ENCODE data around the gene TTC27.

The TTC27 gene

GRCh38 chr2:32824070-32824809 is 196.4 kb downstream of the TTC27 start:
- intact Hi-C loops (cut with DNase I; ENCODE audit: low total_unique reads): no loop called here
- Histone ChIP-seq H3K9me3 (peaks cover 0 to 10% (median 3%) of the 10 kb centered on the region in 3 donors), H3K27ac (no peak overlapping the region), H3K4me1 (peaks cover 0 to 7% (median 0%) of the 10 kb centered on the region in 4 donors), H3K27me3 (no peaks in the 10 kb centered on the region), H3K4me3 (no peak overlapping the region), H3K36me3 (peaks cover 4 to 10% (median 5%) of the 10 kb centered on the region in 3 donors)
- no peak for DNase-seq
- no peak for TF ChIP-seq CTCF (IDR thresholded peaks at IDR 0.05)

GRCh38 chr2:32825291-32825712 is 197.5 kb downstream of the TTC27 start:
- peaks cover 0 to 7% (median 0%) of the 10 kb centered on the region in 4 donors for H3K4me1 ChIP-seq
- H3K9me3 ChIP-seq: peaks cover 0 to 19% (median 10%) of the 10 kb centered on the region in 3 donors
- peak in 1 of 2 donors; percentile 29 for DNase-seq
- intact Hi-C loops (cut with DNase I; ENCODE audit: low total_unique reads): no loop called here
- no peak overlapping the region for H3K27ac ChIP-seq
- H3K36me3 ChIP-seq: peaks cover 0 to 5% (median 0%) of the 10 kb centered on the region in 3 donors
- H3K4me3 ChIP-seq: no peak overlapping the region
- H3K27me3 ChIP-seq: no peaks in the 10 kb centered on the region
- TF ChIP-seq CTCF (IDR thresholded peaks at IDR 0.05): no peak

- H3K27me3 ChIP-seq: no peaks in the 10 kb centered on the region
- no peak overlapping the region for H3K4me3 ChIP-seq
- H3K9me3 ChIP-seq: peaks cover 0 to 23% (median 10%) of the 10 kb centered on the region in 3 donors
- no peaks in the 10 kb centered on the region for H3K36me3 ChIP-seq
- no peak overlapping the region for H3K27ac ChIP-seq
- DNase-seq: no peak
- TF ChIP-seq CTCF (IDR thresholded peaks at IDR 0.05): no peak
- H3K4me1 ChIP-seq: peaks cover 0 to under 1% (median 0%) of the 10 kb centered on the region in 4 donors
- intact Hi-C loops (cut with DNase I; ENCODE audit: low total_unique reads): no loop called here
Observed at GRCh38 chr2:32830196-32830595, 202.3 kb downstream of the TTC27 start.

- intact Hi-C loops (cut with DNase I; ENCODE audit: low total_unique reads): no loop called here
- Histone ChIP-seq H3K36me3 (no peaks in the 10 kb centered on the region), H3K4me3 (no peak overlapping the region)
Observed at GRCh38 chr2:32832821-32833220, 205.0 kb downstream of the TTC27 start.

GRCh38 chr2:32833709-32834108 is 205.9 kb downstream of the TTC27 start:
- Histone ChIP-seq H3K27me3 (no peaks in the 10 kb centered on the region), H3K4me3 (no peak overlapping the region), H3K9me3 (peaks cover 0 to 17% (median 10%) of the 10 kb centered on the region in 3 donors), H3K27ac (no peak overlapping the region), H3K4me1 (no peaks in the 10 kb centered on the region), H3K36me3 (no peaks in the 10 kb centered on the region)
- intact Hi-C loops (cut with DNase I; ENCODE audit: low total_unique reads): no loop called here
- TF ChIP-seq CTCF (IDR thresholded peaks at IDR 0.05): no peak
- DNase-seq: no peak

More at GRCh38 chr2:32832821-32833220, 205.0 kb downstream of the TTC27 start:
- Histone ChIP-seq H3K27ac (no peak overlapping the region), H3K27me3 (no peaks in the 10 kb centered on the region), H3K9me3 (peaks cover 0 to 23% (median 10%) of the 10 kb centered on the region in 3 donors), H3K4me1 (no peaks in the 10 kb centered on the region)
- TF ChIP-seq CTCF (IDR thresholded peaks at IDR 0.05): no peak
- DNase-seq: no peak

All from tibial artery (tissue), 4 donors.